Heart left ventricle (tissue), 16 donors: Measurements from ENCODE around the gene RAB11A. TPM values are rescaled to one million over a fixed set of nuclear protein-coding genes. Genes with fewer than 3 reads are reported as not detected.

Experiments
- ATAC-seq, 4 donors: fragments of 200-7000 bp; cut with Tn5 transposase; one replicate each; pipeline ENCODE4 v1.9.1; 2020 to 2022; ENCODE audit warnings: moderate library complexity in 4 of 4, mild to moderate bottlenecking in 3 of 4, moderate number of reproducible peaks in 1 of 4
- DNase-seq, 5 donors: peaks; one replicate each; pipeline ENCODE4 v3.0.0-alpha.2; 2020
- H3K27ac ChIP-seq, 12 donors: fragments of 200-600 bp; sonication (generic) in 4 of 12; one replicate each; pipeline versions ENCODE4 v1.5.0 to v1.8.0; 2016 to 2022; ENCODE audit warnings: mild to moderate bottlenecking in 2 of 12
- H3K27me3 ChIP-seq, 9 donors: fragments of 200-600 bp; sonication (generic) in 2 of 9; one replicate each; pipeline versions ENCODE4 v1.5.1 to v1.8.0; 2016 to 2022; ENCODE audit warnings: mild to moderate bottlenecking in 3 of 9
- H3K36me3 ChIP-seq, 9 donors: fragments of 200-600 bp; sonication (generic) in 2 of 9; one replicate each; pipeline versions ENCODE4 v1.5.0 to v1.8.0; 2018 to 2022; ENCODE audit warnings: mild to moderate bottlenecking in 2 of 9
- H3K4me1 ChIP-seq, 12 donors: fragments of 200-600 bp; sonication (generic) in 4 of 12; one replicate each; pipeline versions ENCODE4 v1.5.0 to v1.8.0; 2016 to 2022; ENCODE audit warnings: mild to moderate bottlenecking in 3 of 12
- H3K4me3 ChIP-seq, 12 donors: fragments of 200-600 bp; sonication (generic) in 4 of 12; one replicate each; pipeline versions ENCODE4 v1.5.0 to v1.8.0; 2017 to 2022; ENCODE audit warnings: mild to moderate bottlenecking in 9 of 12, moderate library complexity in 4 of 12
- H3K9me3 ChIP-seq, 12 donors: fragments of 200-600 bp; sonication (generic) in 4 of 12; one replicate each; pipeline versions ENCODE4 v1.5.0 to v1.8.0; 2016 to 2022; ENCODE audit warnings: mild to moderate bottlenecking in 1 of 12
- POLR2A ChIP-seq, 2 donors: fragments of 450-650 bp; IDR thresholded peaks; one replicate each; pipeline ENCODE4 v1.6.1; 2017; ENCODE audit warnings: antibody characterized with exemption in 2 of 2, mild to moderate bottlenecking in 2 of 2, moderate library complexity in 2 of 2
- WGBS, 4 donors: extraction: QIAGEN DNeasy Blood & Tissue Kit in 2 of 4; methylation state at CpG; one replicate each; pipeline versions ENCODE4 v1.1.5 to v1.1.7; 2013 to 2018; 5-methylcytosine and 5-hydroxymethylcytosine counted together
- intact Hi-C, 10 donors: fragments of 100-400 bp; cut with DNase I; formaldehyde crosslinking; loops; one replicate each; pipeline versions ENCODE4 v1.11.1 to v1.14.2; 2022
- polyA plus RNA-seq, 2 donors: library from polyadenylated mRNA; stranded (reverse); fragments of 200-250 nt; gene quantifications; one replicate each; pipeline ENCODE4 v1.2.3, GENCODE V29; 2013
- total RNA-seq, 9 donors: library from RNA; depleted of rRNA in 2 of 9; stranded (reverse); fragments of >200 nt in 2 of 9; fragmentation: NEBNext Ultra II Directional in 3 of 9; extraction: Animal tissue kit (Norgen Biotek cat#: 25700) in 3 of 9; gene quantifications; one replicate each; pipeline versions ENCODE4 v1.1.0 to v1.2.4, GENCODE V29; 2016 to 2023
- TF ChIP-seq, protein P1 (sequence below), 12 donors: fragments of 200-600 bp; sonication (generic) in 4 of 12; IDR thresholded peaks; one replicate each; pipeline versions ENCODE4 v1.5.0 to v1.8.0; 2018 to 2022; ENCODE audit warnings: antibody characterized with exemption in 12 of 12, mild to moderate bottlenecking in 5 of 12
- donor health status: ischemic (EF 13 %, LVEDD 7.1; RV severe dilation, severe dysfunction).
- donor health status: healthy with polysubstance abuse.
- donor health status: DM: no; HTN: yes; CAD: no.
- donor health status: DM: no; HTN: no; CAD: no.
- donor health status: ischemic (EF 25% LVEDD 6.9; RV normal size, moderate dysfunction).
- donor health status: ischemic (EF 25% LVEDD 5.7; RV mildly dilated, moderate dysfunction).
- donor health status: healthy.
- donor health status: DM: yes; HTN: yes; CAD: no.
- donor health status: ischemic (EF 35%, LVEDD 5.7; RV mildly dilated, moderate dysfunction).
- donor health status: nonischemic (EF 11% LVEDD 7.7; RV severe dilation, severe dysfunction).
- donor health status: DM: yes; HTN: yes; CAD: no.
- donor health status: PGD.
- donor health status: ischemic (EF 29% LVEDD 5.4; RV normal size, mild dysfunction).
- donor health status: nonischemic (EF 23%, LVEDD 6.1; RV moderate dilation, normal function).

RAB11A gene
- total and polyA plus RNA-seq, 11 donors, result 50.3 to 307 (median 162) TPM

DNA sequence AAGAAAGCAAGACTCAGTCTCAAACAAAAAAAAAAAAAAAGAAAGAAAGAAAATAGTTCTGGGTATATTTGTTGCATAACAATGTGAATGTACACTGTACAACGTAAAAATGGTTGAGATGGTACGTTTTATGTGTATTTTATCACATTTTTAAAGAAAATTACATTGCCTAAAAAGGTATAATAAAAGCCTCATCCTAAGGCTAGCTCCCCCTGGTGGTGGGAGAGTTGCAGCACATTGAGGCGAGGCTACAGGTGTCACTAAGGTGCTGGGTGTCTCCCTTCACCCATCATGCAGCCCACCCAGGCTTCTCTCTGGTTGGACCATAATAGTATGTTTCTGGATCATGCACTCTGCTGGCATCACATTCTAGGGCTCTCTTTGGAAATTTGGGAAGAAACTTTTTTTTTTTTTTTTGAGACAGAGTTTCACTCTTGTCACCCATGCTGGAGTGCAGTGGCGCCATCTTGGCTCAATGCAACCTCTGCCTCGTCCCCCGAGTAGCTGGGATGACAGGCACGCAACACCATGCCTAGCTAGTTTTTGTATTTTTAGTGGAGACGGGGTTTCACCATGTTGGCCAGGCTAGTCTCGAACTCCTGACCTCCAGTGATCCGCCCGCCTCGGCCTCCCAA is 12.4 kb upstream of the RAB11A start:
- H3K27me3 ChIP-seq, result no peaks in the 10 kb centered on the region
- no peaks in the 10 kb centered on the region for H3K36me3 ChIP-seq
- peak in 3 of 4 donors; percentile 42 to 61 (median 49) for ATAC-seq
- no peak for TF ChIP-seq POLR2A (IDR thresholded peaks at IDR 0.05)
- TF ChIP-seq, protein P1, sequence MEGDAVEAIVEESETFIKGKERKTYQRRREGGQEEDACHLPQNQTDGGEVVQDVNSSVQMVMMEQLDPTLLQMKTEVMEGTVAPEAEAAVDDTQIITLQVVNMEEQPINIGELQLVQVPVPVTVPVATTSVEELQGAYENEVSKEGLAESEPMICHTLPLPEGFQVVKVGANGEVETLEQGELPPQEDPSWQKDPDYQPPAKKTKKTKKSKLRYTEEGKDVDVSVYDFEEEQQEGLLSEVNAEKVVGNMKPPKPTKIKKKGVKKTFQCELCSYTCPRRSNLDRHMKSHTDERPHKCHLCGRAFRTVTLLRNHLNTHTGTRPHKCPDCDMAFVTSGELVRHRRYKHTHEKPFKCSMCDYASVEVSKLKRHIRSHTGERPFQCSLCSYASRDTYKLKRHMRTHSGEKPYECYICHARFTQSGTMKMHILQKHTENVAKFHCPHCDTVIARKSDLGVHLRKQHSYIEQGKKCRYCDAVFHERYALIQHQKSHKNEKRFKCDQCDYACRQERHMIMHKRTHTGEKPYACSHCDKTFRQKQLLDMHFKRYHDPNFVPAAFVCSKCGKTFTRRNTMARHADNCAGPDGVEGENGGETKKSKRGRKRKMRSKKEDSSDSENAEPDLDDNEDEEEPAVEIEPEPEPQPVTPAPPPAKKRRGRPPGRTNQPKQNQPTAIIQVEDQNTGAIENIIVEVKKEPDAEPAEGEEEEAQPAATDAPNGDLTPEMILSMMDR (IDR thresholded peaks at IDR 0.05), result peak; percentile 69 to 88 (median 80)
- H3K27ac ChIP-seq, result no peak overlapping the region
- intact Hi-C loops, result loop anchor here in 6 of 10 donors (2.0 to 10.0 kb wide), 6 partner anchors 62 to 222 kb away; partner anchors contain the start of gene DENND4A (in 2 of the 6)
- 66 to 69% (median 68%) methylated on average over 12 of the region's 12 CpGs for WGBS, 4 donors
- DNase-seq, result peak; percentile 47 to 73 (median 58)
- H3K9me3 ChIP-seq, result no peaks in the 10 kb centered on the region
- H3K4me1 ChIP-seq, result peaks cover 0 to 4% (median 0%) of the 10 kb centered on the region in 12 donors
- H3K4me3 ChIP-seq, result no peak overlapping the region

DNA sequence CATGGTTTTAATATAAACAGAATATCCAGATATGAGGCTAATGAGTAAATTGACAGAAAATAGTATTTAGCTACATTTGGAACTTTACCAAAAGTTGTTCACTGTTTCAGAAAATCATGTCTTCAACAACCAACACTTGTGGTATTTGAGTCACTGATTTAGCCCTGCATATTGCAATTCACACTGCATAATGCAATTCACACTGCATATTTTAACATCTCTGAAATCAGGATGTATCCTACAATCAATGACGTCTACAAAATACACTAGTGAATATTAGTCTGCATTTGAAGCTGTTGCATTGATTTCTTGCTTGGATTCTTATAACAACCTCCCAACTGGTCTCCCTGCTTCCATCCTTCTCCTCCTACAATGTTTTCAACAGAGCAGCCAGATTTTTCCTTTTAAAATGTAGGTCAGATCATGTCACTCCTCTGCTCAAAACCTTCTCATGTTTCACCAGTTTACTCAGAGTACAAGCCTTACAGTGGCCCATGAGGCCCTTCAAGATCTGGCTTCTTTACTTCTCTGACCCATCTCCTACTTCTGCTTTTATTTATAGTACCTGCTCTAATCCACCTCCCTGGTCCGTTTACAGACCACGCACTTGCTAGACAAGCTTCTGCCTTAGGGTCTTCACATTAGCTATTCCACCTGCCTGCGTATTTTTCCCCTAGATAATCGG is 11.4 kb upstream of the RAB11A start:
- Histone ChIP-seq H3K27ac (no peak overlapping the region), H3K4me3 (no peak overlapping the region), H3K9me3 (no peaks in the 10 kb centered on the region), H3K36me3 (no peaks in the 10 kb centered on the region), H3K4me1 (peaks cover 0 to 4% (median 0%) of the 10 kb centered on the region in 12 donors), H3K27me3 (no peaks in the 10 kb centered on the region)
- DNase-seq, result no peak
- intact Hi-C loops, result loop anchor here in 6 of 10 donors (2.0 to 10.0 kb wide), 6 partner anchors 63 to 223 kb away; partner anchors contain the start of gene DENND4A (in 2 of the 6)
- TF ChIP-seq POLR2A (IDR thresholded peaks at IDR 0.05), result no peak
- TF ChIP-seq, protein P1 (IDR thresholded peaks at IDR 0.05), result no peak
- peak in 1 of 4 donors; percentile 59 for ATAC-seq
- WGBS, 4 donors, result 71 to 77% (median 74%) methylated on average over 5 of the region's 5 CpGs

DNA sequence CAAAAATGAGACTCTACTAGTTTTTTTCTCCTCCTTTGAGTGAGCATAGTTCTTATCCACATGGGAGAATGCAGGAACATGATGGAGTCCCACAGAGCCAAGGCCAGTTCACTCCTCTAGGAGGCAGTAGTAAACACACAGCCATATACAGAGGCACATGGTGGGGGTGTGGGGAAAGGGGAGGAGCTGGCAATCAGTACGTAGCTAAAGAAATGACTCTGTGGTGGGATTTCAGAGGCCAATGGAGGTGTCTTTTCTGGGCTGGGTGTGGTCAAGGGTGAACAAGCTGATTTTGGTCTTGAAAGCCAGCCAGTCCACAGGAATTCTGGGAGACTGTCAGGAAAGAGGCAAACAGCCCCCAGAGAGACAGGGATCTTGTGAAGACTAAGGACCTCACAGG is 6.6 kb upstream of the RAB11A start:
- WGBS, 4 donors, result 4 to 28% (median 14%) methylated on average over 1 of the region's 1 CpG
- Histone ChIP-seq H3K4me3 (no peak overlapping the region), H3K27ac (no peak overlapping the region), H3K36me3 (no peaks in the 10 kb centered on the region), H3K27me3 (no peaks in the 10 kb centered on the region), H3K4me1 (peaks cover 0 to 4% (median 0%) of the 10 kb centered on the region in 12 donors), H3K9me3 (no peaks in the 10 kb centered on the region)
- TF ChIP-seq POLR2A (IDR thresholded peaks at IDR 0.05), result no peak
- TF ChIP-seq, protein P1 (IDR thresholded peaks at IDR 0.05), result peak in 9 of 12 donors; percentile 15 to 46 (median 28)
- DNase-seq (peak in 1 of 5 donors; percentile 61), ATAC-seq (peak in 3 of 4 donors; percentile 68 to 73 (median 71))
- intact Hi-C loops, result no loop called here

- 87 to 96% (median 94%) methylated on average over 6 of the region's 6 CpGs for WGBS, 4 donors
- no peaks in the 10 kb centered on the region for H3K9me3 ChIP-seq
- no peaks in the 10 kb centered on the region for H3K27me3 ChIP-seq
- DNase-seq, result no peak
- intact Hi-C loops, result no loop called here
- no peaks in the 10 kb centered on the region for H3K36me3 ChIP-seq
- no peak overlapping the region for H3K4me3 ChIP-seq
- peaks cover 0 to 4% (median 0%) of the 10 kb centered on the region in 12 donors for H3K4me1 ChIP-seq
- ATAC-seq, result no peak
- no peak overlapping the region for H3K27ac ChIP-seq
- TF ChIP-seq POLR2A (IDR thresholded peaks at IDR 0.05), result no peak
- TF ChIP-seq, protein P1 (IDR thresholded peaks at IDR 0.05), result no peak
Observed at GRCh38 chr15:65863106-65863505, 6.2 kb upstream of the RAB11A start.
